ENCODE measurements around the gene PTPN1. TPM values are rescaled to one million over a fixed set of nuclear protein-coding genes. Genes with fewer than 3 reads are reported as not detected.

The PTPN1 gene
- polyA plus RNA-seq, 1 of the 3 experiments (the other 2 are of a cell fraction): 23.6 TPM

- H3K79me2 ChIP-seq (ENCODE audit: insufficient read depth): no peaks in the 10 kb centered on the region
Observed at GRCh38 chr20:50590348-50590664, 80.1 kb downstream of the PTPN1 start.

More at GRCh38 chr20:50590348-50590664, 80.1 kb downstream of the PTPN1 start:
- Histone ChIP-seq H3K4me1 (ENCODE audit: control insufficient read depth in 1 of 2, insufficient read depth in 2 of 2, low read depth in 1 of 2, low read length in 1 of 2) (peaks cover 0 to 4% of the 10 kb centered on the region in 2 experiments; a peak in 1 of 4 replicates), H3K36me3 (replicated peaks in 1 of 2; ENCODE audit: control insufficient read depth in 1 of 2, insufficient read depth in 2 of 2, low read length in 1 of 2) (peaks cover 0 to 26% of the 10 kb centered on the region in 2 experiments), H3K9me2 (no peaks in the 10 kb centered on the region), H2AFZ (ENCODE audit: low read depth) (no peak overlapping the region), H3K4me2 (no peak overlapping the region), H4K20me1 (ENCODE audit: insufficient read depth) (no peaks in the 10 kb centered on the region), H3K27me3 (ENCODE audit: insufficient read depth) (no peaks in the 10 kb centered on the region), H3K9me3 (no peaks in the 10 kb centered on the region), H3K9ac (no peak overlapping the region), H3K4me3 (ENCODE audit: low read depth in 2 of 2, low read length in 1 of 2) (no peak overlapping the region), H3F3A (replicated peaks; ENCODE audit: insufficient read depth) (no peaks in the 10 kb centered on the region), H3K27ac (ENCODE audit: low read depth in 2 of 2, low read length in 1 of 2) (no peak overlapping the region)
- TF ChIP-seq EP300 (IDR thresholded peaks at IDR 0.05; ENCODE audit: borderline replicate concordance in 1 of 2, low read depth in 1 of 2, low read length in 1 of 2) (no peak), SMC3 (IDR thresholded peaks at IDR 0.05; ENCODE audit: low read depth, low read length) (no peak), USF2 (IDR thresholded peaks at IDR 0.05; ENCODE audit: borderline replicate concordance, low read depth, low read length) (no peak), TEAD4 (IDR thresholded peaks at IDR 0.05; ENCODE audit: borderline replicate concordance, insufficient read depth) (no peak), NRF1 (IDR thresholded peaks at IDR 0.05; ENCODE audit: low read depth, low read length) (no peak), NFIC (IDR thresholded peaks at IDR 0.05; ENCODE audit: borderline replicate concordance) (no peak), PBX3 (IDR thresholded peaks at IDR 0.05) (no peak), TAF1 (IDR thresholded peaks at IDR 0.05; ENCODE audit: borderline replicate concordance, low read depth, low read length) (no peak), GATA2 (CRISPR knock-in tag; IDR thresholded peaks at IDR 0.05) (no peak), MXI1 (IDR thresholded peaks at IDR 0.05; ENCODE audit: low read depth, low read length) (no peak), RXRA (IDR thresholded peaks at IDR 0.05; ENCODE audit: borderline replicate concordance, low read depth) (no peak), MEF2A (IDR thresholded peaks at IDR 0.05; ENCODE audit: borderline replicate concordance, low read depth) (no peak)
- TF ChIP-seq, protein P1, sequence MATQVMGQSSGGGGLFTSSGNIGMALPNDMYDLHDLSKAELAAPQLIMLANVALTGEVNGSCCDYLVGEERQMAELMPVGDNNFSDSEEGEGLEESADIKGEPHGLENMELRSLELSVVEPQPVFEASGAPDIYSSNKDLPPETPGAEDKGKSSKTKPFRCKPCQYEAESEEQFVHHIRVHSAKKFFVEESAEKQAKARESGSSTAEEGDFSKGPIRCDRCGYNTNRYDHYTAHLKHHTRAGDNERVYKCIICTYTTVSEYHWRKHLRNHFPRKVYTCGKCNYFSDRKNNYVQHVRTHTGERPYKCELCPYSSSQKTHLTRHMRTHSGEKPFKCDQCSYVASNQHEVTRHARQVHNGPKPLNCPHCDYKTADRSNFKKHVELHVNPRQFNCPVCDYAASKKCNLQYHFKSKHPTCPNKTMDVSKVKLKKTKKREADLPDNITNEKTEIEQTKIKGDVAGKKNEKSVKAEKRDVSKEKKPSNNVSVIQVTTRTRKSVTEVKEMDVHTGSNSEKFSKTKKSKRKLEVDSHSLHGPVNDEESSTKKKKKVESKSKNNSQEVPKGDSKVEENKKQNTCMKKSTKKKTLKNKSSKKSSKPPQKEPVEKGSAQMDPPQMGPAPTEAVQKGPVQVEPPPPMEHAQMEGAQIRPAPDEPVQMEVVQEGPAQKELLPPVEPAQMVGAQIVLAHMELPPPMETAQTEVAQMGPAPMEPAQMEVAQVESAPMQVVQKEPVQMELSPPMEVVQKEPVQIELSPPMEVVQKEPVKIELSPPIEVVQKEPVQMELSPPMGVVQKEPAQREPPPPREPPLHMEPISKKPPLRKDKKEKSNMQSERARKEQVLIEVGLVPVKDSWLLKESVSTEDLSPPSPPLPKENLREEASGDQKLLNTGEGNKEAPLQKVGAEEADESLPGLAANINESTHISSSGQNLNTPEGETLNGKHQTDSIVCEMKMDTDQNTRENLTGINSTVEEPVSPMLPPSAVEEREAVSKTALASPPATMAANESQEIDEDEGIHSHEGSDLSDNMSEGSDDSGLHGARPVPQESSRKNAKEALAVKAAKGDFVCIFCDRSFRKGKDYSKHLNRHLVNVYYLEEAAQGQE (IDR thresholded peaks at IDR 0.05; ENCODE audit: low read depth, low read length): no peak
- DNase-seq: no peak
- CTCF ChIA-PET: no interaction called here
- POLR2A ChIA-PET: no interaction called here
- WGBS (ENCODE audit: low lambda C conversion rate): 90% methylated on average over 6 of the region's 11 CpGs
